Stomach smooth muscle (tissue), 2 donors: Measurements from ENCODE around the gene WDR18.

Source experiments
- H3K27ac ChIP-seq: one replicate; pipeline ENCODE4 v1.7.0; 2013; ENCODE audit warnings: mild to moderate bottlenecking, low read length, inconsistent platforms
- H3K27me3 ChIP-seq, 2 donors: one replicate each; pipeline ENCODE4 v1.7.0; 2013; ENCODE audit warnings: low read length in 2 of 2; ENCODE audit not compliant: insufficient read depth in 2 of 2, control insufficient read depth in 1 of 2
- H3K36me3 ChIP-seq, 2 donors: one replicate each; pipeline ENCODE4 v1.7.0; 2013; ENCODE audit warnings: low read length in 2 of 2; ENCODE audit not compliant: control insufficient read depth in 2 of 2, insufficient read depth in 2 of 2
- H3K4me1 ChIP-seq: one replicate; pipeline ENCODE4 v1.7.0; 2013; ENCODE audit warnings: low read length; ENCODE audit not compliant: control insufficient read depth, insufficient read depth
- H3K4me3 ChIP-seq, 2 donors: one replicate each; pipeline ENCODE4 v1.7.0; 2013; ENCODE audit warnings: low read length in 2 of 2
- H3K9ac ChIP-seq, 2 donors: one replicate each; pipeline ENCODE4 v1.7.0; 2013; ENCODE audit warnings: low read length in 2 of 2, mild to moderate bottlenecking in 1 of 2
- H3K9me3 ChIP-seq, 2 donors: one replicate each; pipeline ENCODE4 v1.7.0; 2013; ENCODE audit warnings: low read length in 2 of 2; ENCODE audit not compliant: control insufficient read depth in 2 of 2
- donor health status: healthy.
- donor health status: Pancreatic carcinoma.

The WDR18 gene

GRCh38 chr19:993831-994393 lies 9.8 kb downstream of the WDR18 start:
- H3K27me3 ChIP-seq, result peaks cover 32 to 34% of the 10 kb centered on the region in 2 donors
- no peak overlapping the region for H3K27ac ChIP-seq
- H3K36me3 ChIP-seq, result peaks cover 7 to 11% of the 10 kb centered on the region in 2 donors
- peaks cover 7% of the 10 kb centered on the region for H3K4me1 ChIP-seq
- no peaks in the 10 kb centered on the region for H3K9me3 ChIP-seq
- H3K4me3 ChIP-seq, result no peak overlapping the region
- no peak overlapping the region for H3K9ac ChIP-seq

GRCh38 chr19:994516-994915 lies 10.4 kb downstream of the WDR18 start:
- peaks cover 7 to 11% of the 10 kb centered on the region in 2 donors for H3K36me3 ChIP-seq
- H3K27ac ChIP-seq, result no peak overlapping the region
- H3K27me3 ChIP-seq, result peaks cover 38 to 40% of the 10 kb centered on the region in 2 donors

GRCh38 chr19:995051-995827 lies 11.1 kb downstream of the WDR18 start:
- Histone ChIP-seq H3K27me3 (peaks cover 39 to 42% of the 10 kb centered on the region in 2 donors), H3K27ac (no peak overlapping the region), H3K4me3 (no peak overlapping the region), H3K36me3 (peaks cover 5 to 6% of the 10 kb centered on the region in 2 donors), H3K9ac (no peak overlapping the region), H3K4me1 (peaks cover 9% of the 10 kb centered on the region), H3K9me3 (no peaks in the 10 kb centered on the region)

More at GRCh38 chr19:994516-994915, 10.4 kb downstream of the WDR18 start:
- no peaks in the 10 kb centered on the region for H3K9me3 ChIP-seq
- H3K4me1 ChIP-seq, result peaks cover 7% of the 10 kb centered on the region
- no peak overlapping the region for H3K4me3 ChIP-seq
- H3K9ac ChIP-seq, result no peak overlapping the region

- Histone ChIP-seq H3K9ac (no peak overlapping the region), H3K9me3 (no peaks in the 10 kb centered on the region), H3K27ac (no peak overlapping the region), H3K4me1 (peaks cover 11% of the 10 kb centered on the region), H3K36me3 (no peaks in the 10 kb centered on the region), H3K4me3 (no peak overlapping the region), H3K27me3 (peaks cover 44 to 46% of the 10 kb centered on the region in 2 donors)
Measured at GRCh38 chr19:996051-996838, 12.1 kb downstream of the WDR18 start.

- H3K9me3 ChIP-seq, result no peaks in the 10 kb centered on the region
- no peak overlapping the region for H3K9ac ChIP-seq
- H3K27me3 ChIP-seq, result peaks cover 56 to 58% of the 10 kb centered on the region in 2 donors
- H3K4me1 ChIP-seq, result peaks cover 17% of the 10 kb centered on the region
- H3K27ac ChIP-seq, result no peak overlapping the region
- H3K36me3 ChIP-seq, result no peaks in the 10 kb centered on the region
- H3K4me3 ChIP-seq, result no peak overlapping the region
Measured at GRCh38 chr19:998064-998463, 13.9 kb downstream of the WDR18 start.

GRCh38 chr19:999379-999719 lies 15.2 kb downstream of the WDR18 start:
- Histone ChIP-seq H3K9ac (no peak overlapping the region), H3K27me3 (peaks cover 56 to 60% of the 10 kb centered on the region in 2 donors), H3K4me1 (peaks cover 17% of the 10 kb centered on the region), H3K9me3 (no peaks in the 10 kb centered on the region), H3K36me3 (no peaks in the 10 kb centered on the region), H3K27ac (no peak overlapping the region), H3K4me3 (no peak overlapping the region)

GRCh38 chr19:1000095-1000494 lies 15.9 kb downstream of the WDR18 start, which contains the start of gene GRIN3B:
Gene GRIN3B (plus strand): TSS chr19:1000419. CDS start chr19:1000438, 19 bp downstream.
- Histone ChIP-seq H3K4me3 (no peak within 1 kb of the TSS), H3K9me3 (no peaks in the 10 kb centered on the region), H3K4me1 (peaks cover 17% of the 10 kb centered on the region), H3K27ac (no peak within 1 kb of the TSS), H3K36me3 (no peaks in the 10 kb centered on the region), H3K9ac (no peak within 1 kb of the TSS), H3K27me3 (peaks cover 54 to 58% of the 10 kb centered on the region in 2 donors)

GRCh38 chr19:1000591-1001537 lies 16.7 kb downstream of the WDR18 start:
- H3K27me3 ChIP-seq, result peaks cover 47 to 51% of the 10 kb centered on the region in 2 donors
- H3K4me3 ChIP-seq, result no peak overlapping the region
- H3K9ac ChIP-seq, result no peak overlapping the region
- no peaks in the 10 kb centered on the region for H3K36me3 ChIP-seq
- H3K27ac ChIP-seq, result no peak overlapping the region
- H3K9me3 ChIP-seq, result no peaks in the 10 kb centered on the region
- H3K4me1 ChIP-seq, result peaks cover 17% of the 10 kb centered on the region

GRCh38 chr19:1001538-1002166 lies 17.5 kb downstream of the WDR18 start:
- H3K27ac ChIP-seq, result no peak overlapping the region
- H3K4me3 ChIP-seq, result no peak overlapping the region
- H3K9me3 ChIP-seq, result no peaks in the 10 kb centered on the region
- H3K9ac ChIP-seq, result no peak overlapping the region
- H3K4me1 ChIP-seq, result peaks cover 9% of the 10 kb centered on the region
- peaks cover 39 to 43% of the 10 kb centered on the region in 2 donors for H3K27me3 ChIP-seq
- H3K36me3 ChIP-seq, result no peaks in the 10 kb centered on the region
